Measurements from ENCODE around the gene HOXB4.

HOXB4 gene

DNA sequence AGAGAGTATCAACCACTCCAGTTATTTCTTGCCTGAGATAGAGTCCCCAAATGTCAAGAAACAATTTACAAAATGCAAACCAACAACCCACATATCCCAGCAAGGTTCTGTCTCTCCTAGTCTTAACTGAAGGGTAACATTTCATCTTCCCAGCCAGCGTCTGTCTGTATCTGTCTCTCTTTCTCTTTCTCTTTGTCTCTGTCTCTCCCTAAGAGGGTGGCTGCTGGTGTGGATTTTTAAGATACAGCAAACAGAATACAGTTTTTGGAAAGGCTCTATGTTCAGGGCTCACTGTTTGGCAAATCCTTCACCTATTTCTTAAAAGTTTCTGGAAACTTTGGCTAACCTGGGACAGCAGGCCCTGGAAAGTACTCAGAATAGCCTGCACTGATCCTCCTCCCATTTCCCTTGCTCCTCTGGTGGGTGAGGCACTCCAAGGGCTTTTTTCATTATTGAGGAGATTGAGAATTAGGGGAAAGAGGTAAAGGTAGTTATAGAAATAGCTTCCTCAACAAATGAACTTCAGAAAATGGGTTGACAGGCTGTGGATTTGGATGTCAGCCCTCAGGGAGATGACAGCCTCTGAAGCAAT is 6.2 kb downstream of the HOXB4 start:
- no peak for DNase-seq (ENCODE audit: low read depth in 2 of 2)

DNA sequence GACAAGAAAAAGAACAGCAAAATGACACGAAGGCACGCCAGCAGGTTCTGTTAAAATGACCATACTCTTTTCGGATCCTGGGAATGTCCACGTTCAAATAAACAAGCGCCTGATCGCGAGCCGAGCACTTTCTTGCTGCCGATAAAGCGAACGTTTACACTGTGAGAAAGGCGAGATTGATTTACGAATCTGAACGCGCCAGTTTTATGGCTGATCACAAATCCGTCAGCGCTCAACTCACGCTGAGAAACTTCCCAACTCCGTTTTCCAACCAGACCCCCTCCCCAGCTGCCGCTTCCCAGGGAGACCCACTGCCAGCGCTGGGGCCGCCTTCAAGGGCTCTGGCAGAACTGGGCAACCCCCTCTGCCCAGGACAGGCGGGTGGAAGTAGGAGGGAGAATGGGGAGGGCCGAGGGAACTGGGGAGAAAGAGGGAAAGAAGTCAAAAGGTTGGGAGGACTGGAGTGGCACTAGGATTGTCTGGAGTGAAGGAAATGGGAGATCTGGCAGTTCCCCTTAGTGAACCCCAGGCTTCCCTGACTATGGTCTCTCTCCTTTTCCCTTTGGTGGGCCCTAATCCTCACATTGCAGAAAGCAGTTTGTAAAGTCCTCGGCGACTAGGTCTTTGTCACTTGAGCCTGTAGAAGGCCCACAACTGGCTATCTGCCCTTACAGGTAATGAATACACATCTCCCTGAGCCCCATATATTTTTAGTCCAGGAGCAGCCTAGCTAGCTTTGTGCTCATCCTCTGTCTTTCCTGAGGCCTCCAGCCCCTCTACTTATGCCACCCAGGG is 6.9 kb downstream of the HOXB4 start:
- DNase-seq (ENCODE audit: low read depth in 2 of 2), result no peak

GRCh38 chr17:48570325-48571023 is 7.7 kb downstream of the HOXB4 start:
- no peak for DNase-seq (ENCODE audit: low read depth in 2 of 2)

- DNase-seq (ENCODE audit: low read depth in 2 of 2), result no peak
Observed at GRCh38 chr17:48569674-48570324, 8.4 kb downstream of the HOXB4 start.

- no peak for DNase-seq (ENCODE audit: low read depth in 2 of 2)
Observed at GRCh38 chr17:48569240-48569582, 8.9 kb downstream of the HOXB4 start.

GRCh38 chr17:48568499-48569239 is 9.5 kb downstream of the HOXB4 start:
- no peak for DNase-seq (ENCODE audit: low read depth in 2 of 2)

- no peak for DNase-seq (ENCODE audit: low read depth in 2 of 2)
Observed at GRCh38 chr17:48567646-48568354, 10.3 kb downstream of the HOXB4 start.

- DNase-seq (ENCODE audit: low read depth in 2 of 2), result no peak
Observed at GRCh38 chr17:48567209-48567608, 10.9 kb downstream of the HOXB4 start.

DNA sequence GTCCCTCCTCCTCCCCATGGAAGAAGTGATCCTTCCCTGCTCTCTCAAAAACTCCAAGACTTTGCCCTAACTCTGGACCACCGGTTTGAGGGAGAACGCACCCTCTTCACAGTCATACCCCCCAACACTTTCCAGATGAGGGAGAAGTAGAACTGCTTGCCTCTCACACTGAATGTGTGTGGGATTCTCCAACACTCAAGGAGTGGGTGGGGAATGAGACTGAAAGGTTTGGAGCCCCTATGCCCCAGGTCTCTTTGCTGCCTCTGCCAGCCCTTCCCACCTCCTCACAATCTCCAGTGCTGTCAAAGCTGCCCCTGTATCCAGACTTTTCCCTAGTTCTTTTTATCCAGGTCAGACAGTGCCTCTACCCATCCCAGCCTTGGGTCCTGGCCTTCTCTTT is 11.4 kb downstream of the HOXB4 start:
- DNase-seq (ENCODE audit: low read depth in 2 of 2), result no peak

DNA sequence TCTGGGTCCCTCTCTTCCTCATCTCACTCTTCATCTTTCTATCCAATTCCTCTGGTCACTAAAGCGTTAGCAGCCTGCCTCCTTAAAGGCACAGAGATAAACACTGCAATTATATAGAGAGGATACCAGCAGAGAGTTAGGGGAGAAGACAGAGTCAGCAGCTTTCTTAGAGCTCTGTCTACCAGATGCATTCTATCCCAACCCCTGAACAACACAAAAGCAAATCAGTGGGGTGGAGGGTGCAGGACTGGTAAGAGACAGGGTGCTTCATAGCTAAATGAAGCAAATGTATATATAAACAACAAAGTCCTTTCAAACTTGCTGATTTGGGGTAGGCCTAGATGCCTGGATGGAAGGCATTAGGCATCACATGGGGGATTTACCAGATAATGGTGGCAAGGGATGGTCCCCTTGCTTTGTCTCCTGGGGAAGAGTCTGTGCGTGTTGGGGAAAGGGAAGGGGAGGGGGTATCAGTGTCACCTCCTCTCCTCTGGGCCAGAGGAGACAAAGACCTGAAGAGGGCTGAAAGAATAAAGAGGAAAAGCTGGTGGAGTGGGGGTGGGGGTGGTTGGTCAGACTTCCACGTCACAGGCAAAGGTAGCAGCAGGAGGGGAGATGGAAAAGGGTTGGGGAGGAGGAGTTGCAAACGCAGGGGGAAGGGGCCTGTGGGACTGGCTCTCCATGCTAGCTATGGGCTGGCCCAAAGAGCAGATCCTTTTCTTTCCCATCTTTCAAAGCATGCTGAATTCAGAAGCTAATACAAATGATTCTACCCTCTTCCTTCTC is 12.0 kb downstream of the HOXB4 start:
- DNase-seq (ENCODE audit: low read depth in 2 of 2), result no peak

DNA sequence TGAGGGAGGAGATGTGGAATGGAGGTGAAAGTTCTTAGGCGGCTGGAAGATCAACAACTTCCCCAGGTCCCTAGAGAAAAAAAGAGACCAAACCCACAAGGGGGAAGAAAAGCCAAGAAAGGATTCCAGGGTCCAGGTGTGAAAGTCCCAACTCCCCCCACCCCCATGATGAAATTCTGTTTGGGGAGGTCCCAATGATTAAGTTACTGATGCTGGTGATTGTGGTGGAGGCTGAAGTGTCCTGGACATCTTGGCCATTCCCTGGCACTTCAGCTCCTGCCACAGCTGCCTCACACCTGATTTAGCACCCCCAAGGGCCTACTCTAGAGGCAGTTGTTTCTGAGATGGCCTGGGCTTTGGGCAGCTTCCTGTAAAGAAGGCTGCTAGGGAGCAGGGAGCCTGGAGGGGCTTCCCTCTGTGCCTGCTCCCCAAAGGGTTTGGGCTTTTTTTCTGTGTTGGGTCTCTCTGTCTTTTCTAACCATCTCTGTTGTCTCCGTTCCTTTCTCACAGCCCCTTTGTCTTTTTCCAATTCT is 13.1 kb downstream of the HOXB4 start:
- no peak for DNase-seq (ENCODE audit: low read depth in 2 of 2)

- DNase-seq (ENCODE audit: low read depth in 2 of 2), result no peak
Observed at GRCh38 chr17:48564188-48565021, 13.7 kb downstream of the HOXB4 start.

GRCh38 chr17:48563867-48564187 is 14.3 kb downstream of the HOXB4 start:
- DNase-seq (ENCODE audit: low read depth in 2 of 2), result no peak

GRCh38 chr17:48563385-48563838 is 14.7 kb downstream of the HOXB4 start:
- no peak for DNase-seq (ENCODE audit: low read depth in 2 of 2)

DNA sequence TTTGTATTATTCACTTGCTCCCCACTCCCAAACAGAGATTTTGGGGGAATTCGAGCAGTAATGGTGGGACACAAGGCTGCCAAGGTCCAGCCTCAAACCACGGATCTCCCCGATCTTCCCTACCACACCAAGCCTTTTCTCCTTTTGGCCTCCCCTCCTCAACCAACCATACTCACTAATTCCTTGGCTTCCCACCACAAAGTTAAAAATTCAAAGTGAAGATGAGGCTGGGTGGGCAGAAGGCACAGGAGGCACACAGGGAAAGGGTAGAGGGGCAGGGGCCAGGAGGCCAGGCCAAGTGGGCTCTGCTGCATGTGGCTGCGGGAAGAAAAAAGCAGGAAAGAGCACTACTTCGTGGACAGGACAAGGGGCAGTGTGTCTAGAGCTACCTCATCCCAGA is 15.2 kb downstream of the HOXB4 start:
- DNase-seq (ENCODE audit: low read depth in 2 of 2), result no peak

DNA sequence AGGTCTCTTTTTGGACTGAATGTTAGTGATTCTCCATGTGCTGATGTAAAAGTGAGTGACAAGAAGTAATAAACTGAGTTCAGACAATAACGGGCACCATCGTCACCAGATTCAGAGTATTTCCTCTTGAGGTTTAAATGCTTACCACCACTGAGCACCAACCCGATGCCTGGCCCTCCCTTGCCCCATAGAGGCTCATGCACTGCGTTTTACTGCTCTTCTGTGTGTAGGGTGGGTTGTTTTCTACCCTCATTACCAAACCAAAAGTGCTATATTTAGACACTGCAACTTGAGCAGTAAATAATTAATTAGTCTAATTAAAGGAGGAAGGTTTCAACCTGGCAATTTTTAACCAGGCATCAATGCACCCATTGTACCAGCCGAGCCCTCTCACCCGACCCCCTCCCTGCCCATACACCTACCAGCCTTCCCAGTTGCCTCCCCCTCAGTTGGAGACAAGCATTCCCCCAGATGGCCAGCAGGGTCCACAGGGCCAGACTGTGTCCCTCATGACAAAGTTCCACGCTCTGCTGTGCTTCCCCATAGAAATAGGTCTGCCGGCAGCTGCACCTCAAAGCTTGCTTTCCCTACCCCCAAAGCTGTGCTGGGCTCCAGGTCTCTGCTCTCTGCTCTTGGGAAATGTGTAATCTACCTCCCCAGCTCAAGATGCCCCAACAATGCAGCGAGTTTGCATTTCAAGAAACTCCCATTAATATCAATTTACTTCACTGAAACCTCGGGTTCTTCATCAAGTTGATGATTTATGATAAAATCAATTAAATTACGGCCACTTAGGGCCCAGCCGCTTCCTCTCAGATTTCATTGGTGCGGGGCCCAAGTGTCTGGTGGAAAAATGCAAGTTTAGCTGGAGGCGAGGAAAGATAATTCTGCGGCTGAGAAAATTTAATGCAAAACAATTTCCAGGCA is 16.0 kb downstream of the HOXB4 start:
- peak; percentile 80 to 82 for DNase-seq (ENCODE audit: low read depth in 2 of 2)

DNA sequence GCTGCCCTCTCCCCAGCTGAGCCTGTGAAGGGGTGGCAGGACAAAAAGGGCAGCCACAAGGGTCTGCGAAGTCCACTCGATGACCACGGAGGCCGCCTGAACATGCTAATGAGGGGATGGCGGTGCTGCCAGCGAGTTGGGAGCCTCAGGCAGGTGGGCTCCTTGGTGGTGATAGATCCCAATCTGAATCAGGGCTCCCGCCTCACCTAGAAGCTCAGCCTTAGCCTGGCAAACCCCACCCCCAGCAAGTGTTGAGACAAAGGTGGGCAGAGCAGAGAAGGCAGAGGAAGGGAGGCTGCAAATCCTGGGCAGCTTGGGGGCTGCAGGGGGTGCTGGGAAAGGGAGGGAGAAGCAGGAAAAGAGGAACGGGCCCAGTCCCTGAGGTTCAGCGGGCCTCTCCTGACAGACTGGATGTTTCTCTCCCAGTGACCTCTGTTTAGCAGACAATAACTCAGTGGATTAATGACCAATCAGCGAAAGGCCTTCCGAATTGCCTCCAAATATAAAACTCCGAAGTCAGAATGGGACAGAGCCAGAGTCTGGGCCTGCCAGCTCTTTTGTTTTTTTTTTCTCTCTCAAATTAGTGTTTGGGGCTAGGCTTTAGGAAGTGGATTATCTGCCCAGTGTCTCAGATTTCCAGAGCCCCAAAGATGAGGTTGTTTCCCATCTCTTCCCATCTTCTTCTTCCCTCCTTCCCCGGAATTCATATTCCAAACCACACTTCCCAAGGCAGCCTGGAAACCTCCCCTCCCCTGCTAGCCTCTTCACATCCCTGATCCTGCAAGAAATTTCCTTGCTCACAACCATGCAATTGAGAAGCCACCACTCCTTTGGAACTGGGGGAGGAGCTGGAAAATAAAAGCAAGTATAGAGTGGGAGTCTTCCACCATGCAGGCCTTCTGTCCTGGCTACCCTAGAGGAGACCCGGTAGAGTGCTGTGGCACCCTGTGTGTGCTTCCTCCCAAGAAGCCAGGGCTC is 18.0 kb downstream of the HOXB4 start:
- no peak for DNase-seq (ENCODE audit: low read depth in 2 of 2)

All from fibroblast of skin of left biceps (primary cell).